K562 (cell line): ENCODE data around the gene SERPINE1. TPM values are rescaled to one million over a fixed set of nuclear protein-coding genes. Genes with fewer than 3 reads are reported as not detected.

ENCODE experiments used
- BHLHE40 ChIP-seq: IDR thresholded peaks from 2 replicates; pipeline ENCODE4 v1.6.1; 2011; ENCODE audit warnings: low read length, improper control_type of control experiment
- EGR1 ChIP-seq: fragments of 450-650 bp; conservative IDR thresholded peaks from 2 replicates; pipeline ENCODE4 v1.6.1; 2017; ENCODE audit warnings: mild to moderate bottlenecking
- GTF2B ChIP-seq: IDR thresholded peaks from 2 replicates; pipeline ENCODE4 v1.6.1; 2011; ENCODE audit not compliant: insufficient read length; ENCODE audit errors: extremely low read depth
- HDAC8 ChIP-seq: fragments of 450-650 bp; IDR thresholded peaks from 2 replicates; pipeline ENCODE4 v1.6.1; 2016; ENCODE audit warnings: mild to moderate bottlenecking, missing genetic modification characterization, moderate library complexity, missing compliant biosample characterization
- POLR2G ChIP-seq: fragments of 200-400 bp; formaldehyde crosslinking; IDR thresholded peaks from 2 replicates; pipeline ENCODE4 v1.6.1; 2017; ENCODE audit warnings: low read depth, mild to moderate bottlenecking, antibody characterized with exemption, low read length, moderate library complexity
- RERE ChIP-seq: sonication (generic); formaldehyde crosslinking; IDR thresholded peaks from 2 replicates; pipeline ENCODE4 v1.8.0; 2023; ENCODE audit warnings: missing genetic modification reagents, mild to moderate bottlenecking, borderline replicate concordance
- RREB1 ChIP-seq: fragments of 250-450 bp; sonication (Bioruptor Pico); IDR thresholded peaks from 2 replicates; pipeline ENCODE4 v1.4.0; 2020
- TAF1 ChIP-seq: IDR thresholded peaks from 2 replicates; pipeline ENCODE4 v1.6.1; 2011; ENCODE audit warnings: mild to moderate bottlenecking, low read length, moderate library complexity; ENCODE audit not compliant: insufficient read depth, control insufficient read depth, severe bottlenecking; ENCODE audit errors: extremely low read depth
- THAP7 ChIP-seq: fragments of 250-450 bp; sonication (Bioruptor Pico); IDR thresholded peaks from 2 replicates; pipeline ENCODE4 v1.5.0; 2021
- VEZF1 ChIP-seq: fragments of 200-800 bp; sonication (Bioruptor generic); IDR thresholded peaks from 2 replicates; pipeline ENCODE4 v1.6.1; 2017; ENCODE audit warnings: missing genetic modification characterization, missing compliant biosample characterization
- ZNF354B ChIP-seq: fragments of 250-450 bp; sonication (Bioruptor Pico); IDR thresholded peaks from 2 replicates; pipeline ENCODE4 v1.4.0; 2020
- polyA plus RNA-seq, 8 experiments: library from polyadenylated mRNA; depleted of rRNA in 4 of 8; stranded (reverse) in 5 of 8; unstranded in 3 of 8; fragments of >200 nt; fragmentation: Nextera tagmentation in 2 of 8; fragmentation: Illumina TruSeq in 1 of 8; extraction: Ambion mirVana in 2 of 8; extraction: Trizol in 1 of 8; gene quantifications; 2 replicates each; pipeline versions ENCODE4 v1.2.1 to v1.2.3, GENCODE V29; 2011 to 2014; ENCODE audit warnings: inconsistent platforms in 1 of 8, missing spikeins in 1 of 8
- total RNA-seq, 7 experiments: library from RNA; depleted of rRNA in 6 of 7; stranded (reverse); fragments of >200 nt in 6 of 7; fragmentation: Illumina TruSeq in 2 of 7; extraction: Trizol in 2 of 7; gene quantifications; 2 replicates each; pipeline versions ENCODE4 v1.2.1 to v1.2.3, GENCODE V29; 2011 to 2021; ENCODE audit warnings: low replicate concordance in 1 of 7

The SERPINE1 gene
- total and polyA plus RNA-seq, 9 of the 15 experiments (the other 6 are each of a cell fraction or from before 2014, with no cell fraction given), result 0.22 to 4.8 (median 0.91) TPM

GRCh38 chr7:101166909-101167644 lies 40.2 kb downstream of the SERPINE1 start (continued):
- TF ChIP-seq RERE (no peak), EGR1 (peak; percentile 77), RREB1 (no peak), THAP7 (no peak), BHLHE40 (peak; percentile 57), HDAC8 (tag) (no peak), GTF2B (no peak), ZNF354B (CRISPR knock-in tag) (no peak), POLR2G (0 out of 2 replicates have a peak, but pooled peaks have one; percentile 12), VEZF1 (CRISPR knock-in tag) (0 out of 2 replicates have a peak, but pooled peaks have one; percentile 1), TAF1 (no peak)
